ENCODE measurements around the gene MDM4.

- TF ChIP-seq, protein P1, sequence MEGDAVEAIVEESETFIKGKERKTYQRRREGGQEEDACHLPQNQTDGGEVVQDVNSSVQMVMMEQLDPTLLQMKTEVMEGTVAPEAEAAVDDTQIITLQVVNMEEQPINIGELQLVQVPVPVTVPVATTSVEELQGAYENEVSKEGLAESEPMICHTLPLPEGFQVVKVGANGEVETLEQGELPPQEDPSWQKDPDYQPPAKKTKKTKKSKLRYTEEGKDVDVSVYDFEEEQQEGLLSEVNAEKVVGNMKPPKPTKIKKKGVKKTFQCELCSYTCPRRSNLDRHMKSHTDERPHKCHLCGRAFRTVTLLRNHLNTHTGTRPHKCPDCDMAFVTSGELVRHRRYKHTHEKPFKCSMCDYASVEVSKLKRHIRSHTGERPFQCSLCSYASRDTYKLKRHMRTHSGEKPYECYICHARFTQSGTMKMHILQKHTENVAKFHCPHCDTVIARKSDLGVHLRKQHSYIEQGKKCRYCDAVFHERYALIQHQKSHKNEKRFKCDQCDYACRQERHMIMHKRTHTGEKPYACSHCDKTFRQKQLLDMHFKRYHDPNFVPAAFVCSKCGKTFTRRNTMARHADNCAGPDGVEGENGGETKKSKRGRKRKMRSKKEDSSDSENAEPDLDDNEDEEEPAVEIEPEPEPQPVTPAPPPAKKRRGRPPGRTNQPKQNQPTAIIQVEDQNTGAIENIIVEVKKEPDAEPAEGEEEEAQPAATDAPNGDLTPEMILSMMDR (conservative IDR thresholded peaks at IDR 0.05 in 1 of 2, IDR thresholded peaks at IDR 0.05 in 1 of 2; ENCODE audit: extremely low read depth in 1 of 2, insufficient read depth in 1 of 2, low read depth in 1 of 2, low read length in 2 of 2): no peak
- TF ChIP-seq EZH2 (IDR thresholded peaks at IDR 0.05; ENCODE audit: borderline replicate concordance, low read length): no peak
Observed at GRCh38 chr1:204480515-204480914, 35.7 kb upstream of the MDM4 start.
